ENCODE results near the gene TRIM33. TPM values are rescaled to one million over a fixed set of nuclear protein-coding genes. Genes with fewer than 3 reads are reported as not detected.
"Not testable (repeated sequence)": the region's sequence is repeated elsewhere in the genome, so short reads cannot be mapped to it uniquely, and the experiment has no call there.

Gene TRIM33
- total RNA-seq, 1 donor = 37.4 TPM

GRCh38 chr1:114492978-114493377, 18.0 kb downstream of the TRIM33 start:
- no peak for TF ChIP-seq CTCF (IDR thresholded peaks at IDR 0.05; ENCODE audit: insufficient read depth, low read length)
- no peak for DNase-seq (ENCODE audit: low read depth)
- no peak overlapping the region for H3K4me3 ChIP-seq (ENCODE audit: low read depth, low read length)

GRCh38 chr1:114490274-114490693, 20.7 kb downstream of the TRIM33 start:
- no peak for TF ChIP-seq CTCF (IDR thresholded peaks at IDR 0.05; ENCODE audit: insufficient read depth, low read length)
- no peak overlapping the region for H3K4me3 ChIP-seq (ENCODE audit: low read depth, low read length)
- DNase-seq (ENCODE audit: low read depth) = peak; percentile 66

GRCh38 chr1:114488739-114489138, 22.3 kb downstream of the TRIM33 start:
- TF ChIP-seq CTCF (IDR thresholded peaks at IDR 0.05; ENCODE audit: insufficient read depth, low read length) = no peak
- no peak for DNase-seq (ENCODE audit: low read depth)
- H3K4me3 ChIP-seq (ENCODE audit: low read depth, low read length) = no peak overlapping the region

- peak; percentile 35 for DNase-seq (ENCODE audit: low read depth)
- H3K4me3 ChIP-seq (ENCODE audit: low read depth, low read length) = no peak overlapping the region
- TF ChIP-seq CTCF (IDR thresholded peaks at IDR 0.05; ENCODE audit: insufficient read depth, low read length) = no peak
Observed at GRCh38 chr1:114485286-114485685, 25.7 kb downstream of the TRIM33 start.

- H3K4me3 ChIP-seq (ENCODE audit: low read depth, low read length) = no peak overlapping the region
- TF ChIP-seq CTCF (IDR thresholded peaks at IDR 0.05; ENCODE audit: insufficient read depth, low read length) = no peak
- DNase-seq (ENCODE audit: low read depth) = no peak
Observed at GRCh38 chr1:114482585-114482984, 28.4 kb downstream of the TRIM33 start.

GRCh38 chr1:114479636-114480035, 31.4 kb downstream of the TRIM33 start:
- H3K4me3 ChIP-seq (ENCODE audit: low read depth, low read length); DNase-seq (ENCODE audit: low read depth): not testable (repeated sequence)

- no peak overlapping the region for H3K4me3 ChIP-seq (ENCODE audit: low read depth, low read length)
- no peak for TF ChIP-seq CTCF (IDR thresholded peaks at IDR 0.05; ENCODE audit: insufficient read depth, low read length)
- DNase-seq (ENCODE audit: low read depth) = no peak
Observed at GRCh38 chr1:114479134-114479533, 31.9 kb downstream of the TRIM33 start.

Data from fibroblast of the aortic adventitia (primary cell).